NCI-H748 treated with DMSO at 0.1 percent for 48 hours (cell line): ENCODE data around the gene SLC37A1.

ENCODE experiments used
- DNase-seq: peaks from one replicate; lab custom pipeline; 2025; lab: John Stamatoyannopoulos, UW

The SLC37A1 gene

GRCh38 chr21:42562816-42563215, 49.2 kb downstream of the SLC37A1 start:
- no peak for DNase-seq

- no peak for DNase-seq
Measured at GRCh38 chr21:42563261-42563660, 49.6 kb downstream of the SLC37A1 start.

- no peak for DNase-seq
Measured at GRCh38 chr21:42563686-42564085, 50.0 kb downstream of the SLC37A1 start.

GRCh38 chr21:42564561-42564971, 50.9 kb downstream of the SLC37A1 start:
- DNase-seq: no peak

- DNase-seq: no peak
Measured at GRCh38 chr21:42565206-42565810, 51.7 kb downstream of the SLC37A1 start.

- no peak for DNase-seq
Measured at GRCh38 chr21:42565886-42566523, 52.4 kb downstream of the SLC37A1 start.

- no peak for DNase-seq
Measured at GRCh38 chr21:42566524-42567213, 53.0 kb downstream of the SLC37A1 start.

- no peak for DNase-seq
Measured at GRCh38 chr21:42567214-42567555, 53.5 kb downstream of the SLC37A1 start.

- DNase-seq: no peak
Measured at GRCh38 chr21:42567861-42568260, 54.2 kb downstream of the SLC37A1 start.

- DNase-seq: no peak
Measured at GRCh38 chr21:42568376-42568775, 54.7 kb downstream of the SLC37A1 start.

- no peak for DNase-seq
Measured at GRCh38 chr21:42568866-42569731, 55.4 kb downstream of the SLC37A1 start.

- DNase-seq: no peak
Measured at GRCh38 chr21:42569732-42570301, 56.2 kb downstream of the SLC37A1 start.

GRCh38 chr21:42570362-42570761, 56.7 kb downstream of the SLC37A1 start:
- DNase-seq: no peak

GRCh38 chr21:42570841-42571387, 57.3 kb downstream of the SLC37A1 start:
- peak; percentile 77 for DNase-seq

GRCh38 chr21:42571391-42572150, 57.9 kb downstream of the SLC37A1 start:
- DNase-seq: no peak

- DNase-seq: no peak
Measured at GRCh38 chr21:42572906-42573495, 59.3 kb downstream of the SLC37A1 start.

GRCh38 chr21:42574234-42575027, 60.8 kb downstream of the SLC37A1 start:
- no peak for DNase-seq

GRCh38 chr21:42575111-42575510, 61.5 kb downstream of the SLC37A1 start:
- no peak for DNase-seq

- no peak for DNase-seq
Measured at GRCh38 chr21:42576639-42577038, 63.0 kb downstream of the SLC37A1 start.

GRCh38 chr21:42578034-42578433, 64.4 kb downstream of the SLC37A1 start:
- DNase-seq: no peak
